Body of pancreas (tissue), 4 donors: ENCODE measurements around the gene HS6ST3.

Experiments used
- POLR2A ChIP-seq, 3 donors: fragments of 450-650 bp; IDR thresholded peaks; one replicate each; pipeline ENCODE4 v1.6.1; 2016; ENCODE audit warnings: antibody characterized with exemption in 3 of 3, mild to moderate bottlenecking in 2 of 3
- TF ChIP-seq, protein P1 (sequence below), 7 experiments: fragments of 450-650 bp in 4 of 7; fragments of 200-600 bp in 3 of 7; sonication (generic) in 3 of 7; IDR thresholded peaks; one replicate each; pipeline ENCODE4 v1.5.1; 2016 to 2019; ENCODE audit warnings: antibody characterized with exemption in 7 of 7

DNA sequence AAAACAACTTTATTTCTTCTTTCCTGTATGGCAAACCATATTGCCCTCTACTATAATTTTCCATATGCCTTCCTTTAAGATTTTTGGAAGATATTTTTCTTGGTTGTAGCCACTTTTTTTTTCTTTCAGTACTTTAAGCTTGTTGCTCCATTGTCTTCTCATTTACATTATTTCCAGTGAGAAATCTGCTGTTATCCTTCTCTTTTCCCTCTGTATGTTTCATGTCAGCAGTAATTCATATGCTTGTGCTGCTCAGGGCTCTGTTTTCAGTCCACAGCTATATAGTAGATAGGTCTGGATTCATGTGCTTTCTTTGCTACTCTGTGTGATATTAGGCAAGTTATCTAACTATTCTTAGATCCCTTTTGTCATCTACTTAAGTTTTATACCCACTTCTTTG is 636.7 kb downstream of the HS6ST3 start:
- TF ChIP-seq, protein P1, sequence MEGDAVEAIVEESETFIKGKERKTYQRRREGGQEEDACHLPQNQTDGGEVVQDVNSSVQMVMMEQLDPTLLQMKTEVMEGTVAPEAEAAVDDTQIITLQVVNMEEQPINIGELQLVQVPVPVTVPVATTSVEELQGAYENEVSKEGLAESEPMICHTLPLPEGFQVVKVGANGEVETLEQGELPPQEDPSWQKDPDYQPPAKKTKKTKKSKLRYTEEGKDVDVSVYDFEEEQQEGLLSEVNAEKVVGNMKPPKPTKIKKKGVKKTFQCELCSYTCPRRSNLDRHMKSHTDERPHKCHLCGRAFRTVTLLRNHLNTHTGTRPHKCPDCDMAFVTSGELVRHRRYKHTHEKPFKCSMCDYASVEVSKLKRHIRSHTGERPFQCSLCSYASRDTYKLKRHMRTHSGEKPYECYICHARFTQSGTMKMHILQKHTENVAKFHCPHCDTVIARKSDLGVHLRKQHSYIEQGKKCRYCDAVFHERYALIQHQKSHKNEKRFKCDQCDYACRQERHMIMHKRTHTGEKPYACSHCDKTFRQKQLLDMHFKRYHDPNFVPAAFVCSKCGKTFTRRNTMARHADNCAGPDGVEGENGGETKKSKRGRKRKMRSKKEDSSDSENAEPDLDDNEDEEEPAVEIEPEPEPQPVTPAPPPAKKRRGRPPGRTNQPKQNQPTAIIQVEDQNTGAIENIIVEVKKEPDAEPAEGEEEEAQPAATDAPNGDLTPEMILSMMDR (IDR thresholded peaks at IDR 0.05) = no peak
- no peak for TF ChIP-seq POLR2A (IDR thresholded peaks at IDR 0.05)
